ENCODE results near the gene ROCK2. TPM values are rescaled to one million over a fixed set of nuclear protein-coding genes. Genes with fewer than 3 reads are reported as not detected.

The ROCK2 gene
- total and polyA plus RNA-seq, 4 donors, result 5.3 to 31.0 (median 12.2) TPM

DNA sequence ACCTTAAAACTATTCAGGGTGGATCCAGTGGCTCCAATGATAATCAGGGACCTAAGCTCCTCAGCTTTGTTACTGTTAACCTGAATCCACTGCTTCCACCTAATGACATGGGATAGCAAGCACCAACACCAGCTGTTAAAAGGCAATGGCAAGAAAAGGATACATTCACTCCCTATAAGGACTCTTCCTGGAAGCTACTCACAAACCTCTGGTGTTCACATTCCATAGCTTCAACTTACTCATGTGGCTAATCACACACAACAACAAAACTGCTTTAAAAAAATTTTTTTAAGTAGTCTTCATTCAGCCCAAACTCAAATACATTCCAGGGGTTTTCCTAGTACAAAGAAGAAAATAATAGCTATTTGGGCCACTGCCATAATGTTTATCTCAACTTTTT, 24.5 kb downstream of the ROCK2 start:
- no peaks in the 10 kb centered on the region for H3K27me3 ChIP-seq (ENCODE audit: control insufficient read depth in 4 of 4, insufficient read depth in 4 of 4, low read length in 3 of 4)
- H3K27ac ChIP-seq (ENCODE audit: low read depth in 1 of 2, low read length in 2 of 2), result no peak overlapping the region
- no peaks in the 10 kb centered on the region for H3K36me3 ChIP-seq (ENCODE audit: control insufficient read depth in 4 of 4, insufficient read depth in 3 of 4, low read depth in 1 of 4, low read length in 3 of 4)
- H3K9ac ChIP-seq (ENCODE audit: low read depth in 1 of 2, low read length in 2 of 2), result no peak overlapping the region
- DNase-seq (ENCODE audit: low spot score), result no peak
- H3K4me3 ChIP-seq (ENCODE audit: low read depth in 1 of 3, low read length in 3 of 3), result no peak overlapping the region
- H3K4me1 ChIP-seq (ENCODE audit: control insufficient read depth in 4 of 4, insufficient read depth in 4 of 4, low read length in 3 of 4), result peaks cover 0 to 19% (median 2%) of the 10 kb centered on the region in 4 donors
- no peaks in the 10 kb centered on the region for H3K9me3 ChIP-seq (ENCODE audit: control insufficient read depth in 4 of 4, low read length in 3 of 4)
- no peak for TF ChIP-seq EGR1 (IDR thresholded peaks at IDR 0.05; ENCODE audit: low read depth in 2 of 2)
- TF ChIP-seq, protein P1, sequence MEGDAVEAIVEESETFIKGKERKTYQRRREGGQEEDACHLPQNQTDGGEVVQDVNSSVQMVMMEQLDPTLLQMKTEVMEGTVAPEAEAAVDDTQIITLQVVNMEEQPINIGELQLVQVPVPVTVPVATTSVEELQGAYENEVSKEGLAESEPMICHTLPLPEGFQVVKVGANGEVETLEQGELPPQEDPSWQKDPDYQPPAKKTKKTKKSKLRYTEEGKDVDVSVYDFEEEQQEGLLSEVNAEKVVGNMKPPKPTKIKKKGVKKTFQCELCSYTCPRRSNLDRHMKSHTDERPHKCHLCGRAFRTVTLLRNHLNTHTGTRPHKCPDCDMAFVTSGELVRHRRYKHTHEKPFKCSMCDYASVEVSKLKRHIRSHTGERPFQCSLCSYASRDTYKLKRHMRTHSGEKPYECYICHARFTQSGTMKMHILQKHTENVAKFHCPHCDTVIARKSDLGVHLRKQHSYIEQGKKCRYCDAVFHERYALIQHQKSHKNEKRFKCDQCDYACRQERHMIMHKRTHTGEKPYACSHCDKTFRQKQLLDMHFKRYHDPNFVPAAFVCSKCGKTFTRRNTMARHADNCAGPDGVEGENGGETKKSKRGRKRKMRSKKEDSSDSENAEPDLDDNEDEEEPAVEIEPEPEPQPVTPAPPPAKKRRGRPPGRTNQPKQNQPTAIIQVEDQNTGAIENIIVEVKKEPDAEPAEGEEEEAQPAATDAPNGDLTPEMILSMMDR (IDR thresholded peaks at IDR 0.05; ENCODE audit: low read depth, low read length, missing input control), result no peak
- TF ChIP-seq, protein P2, sequence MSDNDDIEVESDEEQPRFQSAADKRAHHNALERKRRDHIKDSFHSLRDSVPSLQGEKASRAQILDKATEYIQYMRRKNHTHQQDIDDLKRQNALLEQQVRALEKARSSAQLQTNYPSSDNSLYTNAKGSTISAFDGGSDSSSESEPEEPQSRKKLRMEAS (IDR thresholded peaks at IDR 0.05), result no peak
- no peak for TF ChIP-seq FOXA2 (IDR thresholded peaks at IDR 0.05)
- no peak for TF ChIP-seq HNF4G (IDR thresholded peaks at IDR 0.05)
- no peak for TF ChIP-seq RAD21 (IDR thresholded peaks at IDR 0.05)
- no peak for TF ChIP-seq SP1 (IDR thresholded peaks at IDR 0.05)
- TF ChIP-seq GABPA (IDR thresholded peaks at IDR 0.05 in 1 of 2, conservative IDR thresholded peaks at IDR 0.05 in 1 of 2), result no peak
- no peak for TF ChIP-seq HNF4A (conservative IDR thresholded peaks at IDR 0.05)
- TF ChIP-seq, protein P3, sequence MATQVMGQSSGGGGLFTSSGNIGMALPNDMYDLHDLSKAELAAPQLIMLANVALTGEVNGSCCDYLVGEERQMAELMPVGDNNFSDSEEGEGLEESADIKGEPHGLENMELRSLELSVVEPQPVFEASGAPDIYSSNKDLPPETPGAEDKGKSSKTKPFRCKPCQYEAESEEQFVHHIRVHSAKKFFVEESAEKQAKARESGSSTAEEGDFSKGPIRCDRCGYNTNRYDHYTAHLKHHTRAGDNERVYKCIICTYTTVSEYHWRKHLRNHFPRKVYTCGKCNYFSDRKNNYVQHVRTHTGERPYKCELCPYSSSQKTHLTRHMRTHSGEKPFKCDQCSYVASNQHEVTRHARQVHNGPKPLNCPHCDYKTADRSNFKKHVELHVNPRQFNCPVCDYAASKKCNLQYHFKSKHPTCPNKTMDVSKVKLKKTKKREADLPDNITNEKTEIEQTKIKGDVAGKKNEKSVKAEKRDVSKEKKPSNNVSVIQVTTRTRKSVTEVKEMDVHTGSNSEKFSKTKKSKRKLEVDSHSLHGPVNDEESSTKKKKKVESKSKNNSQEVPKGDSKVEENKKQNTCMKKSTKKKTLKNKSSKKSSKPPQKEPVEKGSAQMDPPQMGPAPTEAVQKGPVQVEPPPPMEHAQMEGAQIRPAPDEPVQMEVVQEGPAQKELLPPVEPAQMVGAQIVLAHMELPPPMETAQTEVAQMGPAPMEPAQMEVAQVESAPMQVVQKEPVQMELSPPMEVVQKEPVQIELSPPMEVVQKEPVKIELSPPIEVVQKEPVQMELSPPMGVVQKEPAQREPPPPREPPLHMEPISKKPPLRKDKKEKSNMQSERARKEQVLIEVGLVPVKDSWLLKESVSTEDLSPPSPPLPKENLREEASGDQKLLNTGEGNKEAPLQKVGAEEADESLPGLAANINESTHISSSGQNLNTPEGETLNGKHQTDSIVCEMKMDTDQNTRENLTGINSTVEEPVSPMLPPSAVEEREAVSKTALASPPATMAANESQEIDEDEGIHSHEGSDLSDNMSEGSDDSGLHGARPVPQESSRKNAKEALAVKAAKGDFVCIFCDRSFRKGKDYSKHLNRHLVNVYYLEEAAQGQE (IDR thresholded peaks at IDR 0.05), result no peak
- no peak for TF ChIP-seq YY1 (IDR thresholded peaks at IDR 0.05)
- no peak for TF ChIP-seq JUND (IDR thresholded peaks at IDR 0.05)
- TF ChIP-seq, protein P4, sequence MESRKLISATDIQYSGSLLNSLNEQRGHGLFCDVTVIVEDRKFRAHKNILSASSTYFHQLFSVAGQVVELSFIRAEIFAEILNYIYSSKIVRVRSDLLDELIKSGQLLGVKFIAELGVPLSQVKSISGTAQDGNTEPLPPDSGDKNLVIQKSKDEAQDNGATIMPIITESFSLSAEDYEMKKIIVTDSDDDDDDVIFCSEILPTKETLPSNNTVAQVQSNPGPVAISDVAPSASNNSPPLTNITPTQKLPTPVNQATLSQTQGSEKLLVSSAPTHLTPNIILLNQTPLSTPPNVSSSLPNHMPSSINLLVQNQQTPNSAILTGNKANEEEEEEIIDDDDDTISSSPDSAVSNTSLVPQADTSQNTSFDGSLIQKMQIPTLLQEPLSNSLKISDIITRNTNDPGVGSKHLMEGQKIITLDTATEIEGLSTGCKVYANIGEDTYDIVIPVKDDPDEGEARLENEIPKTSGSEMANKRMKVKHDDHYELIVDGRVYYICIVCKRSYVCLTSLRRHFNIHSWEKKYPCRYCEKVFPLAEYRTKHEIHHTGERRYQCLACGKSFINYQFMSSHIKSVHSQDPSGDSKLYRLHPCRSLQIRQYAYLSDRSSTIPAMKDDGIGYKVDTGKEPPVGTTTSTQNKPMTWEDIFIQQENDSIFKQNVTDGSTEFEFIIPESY (IDR thresholded peaks at IDR 0.05), result no peak

DNA sequence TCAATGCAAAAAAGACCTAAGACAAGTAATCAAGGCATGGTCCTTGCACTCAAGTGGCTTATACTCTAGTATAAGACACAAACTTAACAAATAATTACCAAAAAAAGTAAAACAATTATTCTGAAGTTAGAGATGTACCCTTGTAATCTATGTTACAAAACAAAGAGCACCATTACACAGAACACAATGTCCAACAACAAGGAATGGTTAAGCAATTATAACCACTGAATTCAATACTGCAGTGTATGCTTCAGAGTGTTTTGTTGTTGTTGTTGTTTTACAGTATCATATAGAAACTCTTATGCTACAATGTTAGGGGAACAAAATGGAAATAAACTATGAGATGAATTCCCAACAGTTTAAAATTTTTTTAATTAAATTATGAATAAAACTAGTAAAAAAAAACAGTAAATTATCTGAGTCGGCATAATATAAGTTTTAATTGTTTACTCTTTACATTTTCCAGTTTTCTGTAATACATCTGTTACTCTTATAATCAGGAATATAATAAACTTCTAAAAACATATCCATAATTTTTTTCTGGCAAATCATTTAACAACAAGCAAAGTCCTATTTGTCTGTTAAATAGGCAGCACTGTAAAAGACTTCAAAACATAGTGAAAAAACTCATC, 29.2 kb downstream of the ROCK2 start:
- H3K4me1 ChIP-seq (ENCODE audit: control insufficient read depth in 4 of 4, insufficient read depth in 4 of 4, low read length in 3 of 4), result peaks cover 2 to 30% (median 4%) of the 10 kb centered on the region in 4 donors
- H3K4me3 ChIP-seq (ENCODE audit: low read depth in 1 of 3, low read length in 3 of 3), result no peak overlapping the region
- no peaks in the 10 kb centered on the region for H3K9me3 ChIP-seq (ENCODE audit: control insufficient read depth in 4 of 4, low read length in 3 of 4)
- WGBS, result 96% methylated on average over 1 of the region's 1 CpG
- no peak overlapping the region for H3K9ac ChIP-seq (ENCODE audit: low read depth in 1 of 2, low read length in 2 of 2)
- DNase-seq (ENCODE audit: low spot score), result no peak
- no peaks in the 10 kb centered on the region for H3K27me3 ChIP-seq (ENCODE audit: control insufficient read depth in 4 of 4, insufficient read depth in 4 of 4, low read length in 3 of 4)
- H3K27ac ChIP-seq (ENCODE audit: low read depth in 1 of 2, low read length in 2 of 2), result no peak overlapping the region
- no peaks in the 10 kb centered on the region for H3K36me3 ChIP-seq (ENCODE audit: control insufficient read depth in 4 of 4, insufficient read depth in 3 of 4, low read depth in 1 of 4, low read length in 3 of 4)
- TF ChIP-seq, protein P1 (IDR thresholded peaks at IDR 0.05; ENCODE audit: low read depth, low read length, missing input control), result no peak
- TF ChIP-seq, protein P5, sequence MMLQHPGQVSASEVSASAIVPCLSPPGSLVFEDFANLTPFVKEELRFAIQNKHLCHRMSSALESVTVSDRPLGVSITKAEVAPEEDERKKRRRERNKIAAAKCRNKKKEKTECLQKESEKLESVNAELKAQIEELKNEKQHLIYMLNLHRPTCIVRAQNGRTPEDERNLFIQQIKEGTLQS (IDR thresholded peaks at IDR 0.05), result no peak
- TF ChIP-seq TAF1 (conservative IDR thresholded peaks at IDR 0.05) (no peak), SP1 (IDR thresholded peaks at IDR 0.05) (no peak), HNF4A (conservative IDR thresholded peaks at IDR 0.05) (no peak), GABPA (IDR thresholded peaks at IDR 0.05 in 1 of 2, conservative IDR thresholded peaks at IDR 0.05 in 1 of 2) (no peak), HNF4G (IDR thresholded peaks at IDR 0.05) (no peak)
- TF ChIP-seq, protein P4 (IDR thresholded peaks at IDR 0.05), result no peak
